ENCODE results near the gene DVL2. TPM values are rescaled to one million over a fixed set of nuclear protein-coding genes. Genes with fewer than 3 reads are reported as not detected.
A peak's percentile ranks its signal among the peaks of the same experiment; 100 is the strongest.

DVL2 gene
- total RNA-seq, 3 donors from 2014 or later: 32.0 to 58.2 (median 47.9) TPM

DNA sequence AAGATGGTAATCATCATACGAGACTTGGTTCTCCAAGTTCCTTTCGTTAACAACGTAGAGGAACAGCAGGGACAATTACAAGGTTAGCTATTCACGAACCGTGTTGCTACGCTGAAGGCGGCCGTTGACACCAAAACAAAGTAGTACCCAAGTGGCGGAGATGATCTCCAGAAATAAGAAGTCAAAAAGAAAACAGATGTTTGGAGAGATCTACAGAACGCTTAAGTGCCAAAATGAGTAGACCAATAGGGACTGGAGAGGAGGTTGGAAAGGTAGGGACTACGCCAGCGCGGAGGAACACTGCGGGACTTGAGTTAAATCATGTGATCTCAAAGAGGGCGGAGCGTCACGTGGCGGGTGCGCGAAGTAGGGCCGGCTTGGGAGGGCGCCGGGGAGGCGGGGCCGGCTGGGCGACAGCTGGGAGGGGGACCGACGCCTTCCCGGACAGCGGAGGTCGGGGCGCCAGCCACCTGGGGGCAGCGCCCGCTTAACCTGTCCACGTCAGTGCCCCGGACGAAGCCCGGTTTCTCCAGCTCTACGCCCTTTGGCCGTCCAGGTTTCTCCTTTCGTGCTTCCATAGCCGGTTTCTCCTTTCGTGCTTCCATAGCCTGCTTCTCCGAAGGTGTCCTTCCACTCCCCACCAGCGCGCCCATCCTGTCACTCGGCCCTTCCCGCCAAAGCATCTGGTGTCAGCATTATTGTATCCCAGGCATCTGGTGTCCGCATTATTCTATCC lies 8.6 kb upstream of the DVL2 start:
- H3K4me1 ChIP-seq: peaks cover 4 to 17% of the 10 kb centered on the region in 2 donors
- H3K4me3 ChIP-seq: peak overlapping the region; percentile 85 to 89 (median 85)
- intact Hi-C loops (cut with DNase I; ENCODE audit: low total_unique reads): no loop called here
- peak overlapping the region; percentile 99 to 100 for H3K27ac ChIP-seq
- peak; percentile 94 to 97 for DNase-seq (ENCODE audit: low spot score in 2 of 2)
- TF ChIP-seq, protein P1, sequence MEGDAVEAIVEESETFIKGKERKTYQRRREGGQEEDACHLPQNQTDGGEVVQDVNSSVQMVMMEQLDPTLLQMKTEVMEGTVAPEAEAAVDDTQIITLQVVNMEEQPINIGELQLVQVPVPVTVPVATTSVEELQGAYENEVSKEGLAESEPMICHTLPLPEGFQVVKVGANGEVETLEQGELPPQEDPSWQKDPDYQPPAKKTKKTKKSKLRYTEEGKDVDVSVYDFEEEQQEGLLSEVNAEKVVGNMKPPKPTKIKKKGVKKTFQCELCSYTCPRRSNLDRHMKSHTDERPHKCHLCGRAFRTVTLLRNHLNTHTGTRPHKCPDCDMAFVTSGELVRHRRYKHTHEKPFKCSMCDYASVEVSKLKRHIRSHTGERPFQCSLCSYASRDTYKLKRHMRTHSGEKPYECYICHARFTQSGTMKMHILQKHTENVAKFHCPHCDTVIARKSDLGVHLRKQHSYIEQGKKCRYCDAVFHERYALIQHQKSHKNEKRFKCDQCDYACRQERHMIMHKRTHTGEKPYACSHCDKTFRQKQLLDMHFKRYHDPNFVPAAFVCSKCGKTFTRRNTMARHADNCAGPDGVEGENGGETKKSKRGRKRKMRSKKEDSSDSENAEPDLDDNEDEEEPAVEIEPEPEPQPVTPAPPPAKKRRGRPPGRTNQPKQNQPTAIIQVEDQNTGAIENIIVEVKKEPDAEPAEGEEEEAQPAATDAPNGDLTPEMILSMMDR (IDR thresholded peaks at IDR 0.05): no peak
- TF ChIP-seq POLR2AphosphoS5 (IDR thresholded peaks at IDR 0.05): peak; percentile 97 to 99 (median 98)
- peak; percentile 49 for TF ChIP-seq POLR2A (IDR thresholded peaks at IDR 0.05)
- no peaks in the 10 kb centered on the region for H3K9me3 ChIP-seq
- H3K27me3 ChIP-seq: no peaks in the 10 kb centered on the region
- H3K36me3 ChIP-seq: no peaks in the 10 kb centered on the region

DNA sequence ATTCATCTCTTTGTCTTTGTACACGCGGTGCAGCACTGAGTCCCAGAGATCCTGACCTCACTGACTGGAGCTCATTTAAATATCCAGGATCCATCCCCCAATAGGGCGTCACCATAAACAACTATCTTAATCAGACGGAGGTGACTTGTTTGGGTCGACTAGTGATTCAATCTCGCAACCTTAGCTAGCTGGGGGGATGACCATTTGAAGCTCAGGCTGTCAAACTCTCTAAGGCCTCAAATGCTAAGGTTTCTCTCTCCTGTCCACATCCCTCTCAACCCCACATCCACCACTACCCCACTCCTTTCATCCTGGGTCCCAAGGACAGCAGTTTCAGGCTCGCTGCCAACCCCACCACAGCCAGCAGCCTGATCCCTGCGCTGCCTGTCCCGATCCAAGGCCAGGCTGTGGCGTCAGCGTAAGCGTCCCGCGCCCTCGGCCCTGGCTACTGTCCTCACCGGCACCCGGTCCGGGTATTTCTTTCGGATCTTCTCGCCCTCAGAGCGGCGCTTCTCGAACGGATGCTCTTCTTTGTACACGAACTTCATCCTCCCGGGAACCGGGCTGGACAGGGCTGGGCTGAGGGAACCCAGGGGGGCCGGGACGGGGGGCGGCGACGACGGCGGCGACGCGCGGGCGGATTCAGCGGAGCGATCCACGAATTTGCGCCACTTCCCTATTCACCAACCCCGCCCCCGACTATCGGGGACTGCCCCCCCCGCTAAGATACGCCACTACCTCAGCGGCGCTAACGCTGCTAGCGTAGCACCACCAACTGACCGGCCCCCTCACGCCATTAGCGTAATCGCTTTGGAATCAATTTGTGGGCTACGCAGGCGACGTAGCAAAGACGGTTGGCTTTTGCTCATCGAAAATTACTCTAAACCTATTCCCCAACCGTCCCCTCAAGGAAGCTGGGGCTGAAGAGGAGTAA lies 7.7 kb upstream of the DVL2 start, which contains the start of gene GABARAP:
GABARAP (minus strand) TSS at position 667 of the 934 bp plus-strand sequence; CDS start at position 548, 119 bp downstream.
- no peaks in the 10 kb centered on the region for H3K36me3 ChIP-seq
- intact Hi-C loops (cut with DNase I; ENCODE audit: low total_unique reads): no loop called here
- H3K27me3 ChIP-seq: no peaks in the 10 kb centered on the region
- H3K4me1 ChIP-seq: peaks cover 4 to 17% of the 10 kb centered on the region in 2 donors
- TF ChIP-seq POLR2AphosphoS5 (IDR thresholded peaks at IDR 0.05) (peak; percentile 77 to 90 (median 78)), POLR2A (IDR thresholded peaks at IDR 0.05) (peak; percentile 87)
- TF ChIP-seq, protein P1 (IDR thresholded peaks at IDR 0.05): peak in 2 of 3 donors; percentile 9 to 23
- H3K9me3 ChIP-seq: no peaks in the 10 kb centered on the region
- peak; percentile 95 to 97 for DNase-seq (ENCODE audit: low spot score in 2 of 2)
- H3K27ac ChIP-seq: peak within 1 kb of the TSS; percentile 99 to 100
- peak within 1 kb of the TSS; percentile 85 to 89 (median 85) for H3K4me3 ChIP-seq

DNA sequence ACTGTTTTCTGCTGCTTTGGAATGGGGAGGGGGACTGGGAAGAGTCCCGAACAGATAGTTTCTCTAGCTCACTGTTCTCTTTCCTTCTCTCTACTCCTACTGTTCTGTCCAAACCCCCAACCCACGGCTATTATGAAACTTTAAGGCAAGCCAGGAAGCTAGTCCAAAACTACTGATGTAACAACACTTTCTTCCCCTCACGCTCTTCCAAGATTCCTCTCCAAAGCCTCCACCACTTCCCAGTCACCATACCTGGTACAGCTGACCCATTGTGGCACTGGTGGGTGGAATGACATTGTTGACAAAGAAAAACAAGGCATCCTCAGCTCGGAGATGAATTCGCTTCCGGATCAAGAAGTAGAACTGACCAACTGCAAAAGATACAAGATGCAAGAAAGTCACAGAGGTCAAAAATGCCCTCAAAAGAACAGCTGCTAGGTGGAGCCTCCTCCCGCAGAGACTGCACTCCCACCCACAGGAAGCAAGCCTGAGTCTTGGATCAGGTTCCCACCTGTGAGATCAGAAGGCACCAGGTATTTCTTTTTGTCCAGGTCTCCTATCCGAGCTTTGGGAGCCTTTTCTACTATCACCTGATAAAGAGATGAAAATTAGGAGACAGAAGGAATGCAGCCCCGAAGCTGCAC lies 6.9 kb upstream of the DVL2 start:
- H3K4me3 ChIP-seq: peak overlapping the region; percentile 85 to 89 (median 85)
- H3K36me3 ChIP-seq: no peaks in the 10 kb centered on the region
- no peaks in the 10 kb centered on the region for H3K27me3 ChIP-seq
- no peak for TF ChIP-seq POLR2AphosphoS5 (IDR thresholded peaks at IDR 0.05)
- TF ChIP-seq, protein P1 (IDR thresholded peaks at IDR 0.05): no peak
- no peaks in the 10 kb centered on the region for H3K9me3 ChIP-seq
- H3K4me1 ChIP-seq: peaks cover 4 to 17% of the 10 kb centered on the region in 2 donors
- no peak for DNase-seq (ENCODE audit: low spot score in 2 of 2)
- intact Hi-C loops (cut with DNase I; ENCODE audit: low total_unique reads): no loop called here
- H3K27ac ChIP-seq: peak overlapping the region; percentile 99 to 100

DNA sequence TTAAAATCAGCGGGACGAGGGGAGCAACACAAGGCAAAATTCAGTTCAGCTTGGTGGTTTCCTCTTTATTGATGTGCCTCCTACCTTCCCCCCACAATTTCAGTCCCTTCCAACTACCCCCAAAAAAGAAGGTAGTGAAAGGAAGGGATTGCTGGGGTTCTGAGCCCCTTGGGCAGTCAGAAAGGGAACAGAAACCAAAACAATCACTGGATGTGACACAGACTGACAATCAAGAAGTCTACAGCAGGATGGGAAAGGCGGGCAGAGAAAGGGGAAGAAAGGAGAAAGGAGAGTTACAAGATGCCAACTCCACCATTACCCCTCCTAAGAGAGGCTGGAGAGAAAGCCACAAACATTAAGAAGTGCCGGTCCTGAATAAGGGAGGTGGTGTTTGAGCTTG lies 6.1 kb upstream of the DVL2 start:
- peaks cover 4 to 18% of the 10 kb centered on the region in 2 donors for H3K4me1 ChIP-seq
- H3K36me3 ChIP-seq: no peaks in the 10 kb centered on the region
- H3K4me3 ChIP-seq: peak overlapping the region; percentile 12 to 89 (median 85)

More for the DNA sequence above, 6.1 kb upstream of the DVL2 start:
- TF ChIP-seq POLR2A (IDR thresholded peaks at IDR 0.05) (no peak), POLR2AphosphoS5 (IDR thresholded peaks at IDR 0.05) (no peak)
- TF ChIP-seq, protein P1 (IDR thresholded peaks at IDR 0.05): no peak
- Histone ChIP-seq H3K27me3 (no peaks in the 10 kb centered on the region), H3K27ac (peak overlapping the region; percentile 99 to 100), H3K9me3 (no peaks in the 10 kb centered on the region)
- intact Hi-C loops (cut with DNase I; ENCODE audit: low total_unique reads): no loop called here
- no peak for DNase-seq (ENCODE audit: low spot score in 2 of 2)
